Measurements from ENCODE around the gene HSPA4. TPM values are rescaled to one million over a fixed set of nuclear protein-coding genes. Genes with fewer than 3 reads are reported as not detected.

Gene HSPA4
- total and polyA plus RNA-seq, 2 donors (not counting 3 experiments of a cell fraction or from before 2014, with no cell fraction given): 11.2 to 161 TPM

DNA sequence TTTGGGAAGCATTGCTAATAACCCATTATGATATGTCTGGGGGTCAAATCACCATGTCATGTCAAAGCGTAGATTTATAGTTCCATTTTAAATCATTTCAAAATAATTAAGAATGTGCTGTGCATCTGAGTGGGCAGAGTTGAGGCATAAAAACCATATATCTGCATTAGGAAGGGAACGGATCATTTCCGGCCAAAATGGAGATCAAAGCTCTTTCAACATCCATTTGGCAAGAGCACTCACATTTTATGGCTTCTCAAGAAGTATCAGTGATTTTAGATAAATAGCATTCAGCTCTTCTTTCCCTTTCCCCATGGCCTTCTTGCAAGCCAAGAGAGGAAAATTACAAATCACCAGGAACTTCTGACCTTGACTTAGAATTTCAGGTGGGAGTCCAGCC, 89.9 kb downstream of the HSPA4 start:
- Histone ChIP-seq H3K9me1 (replicated peaks; ENCODE audit: control insufficient read depth, extremely low read depth, insufficient read depth, low read length) (no peaks in the 10 kb centered on the region), H4K20me1 (replicated peaks; ENCODE audit: control insufficient read depth, extremely low read depth, insufficient read depth, low read length) (no peaks in the 10 kb centered on the region), H3K9me3 (replicated peaks; ENCODE audit: control insufficient read depth, insufficient read depth, low read length) (no peaks in the 10 kb centered on the region), H3K27ac (ENCODE audit: insufficient read depth, low read depth, low read length) (no peak overlapping the region), H3K9ac (replicated peaks; ENCODE audit: extremely low read depth, insufficient read depth, low read length) (no peak overlapping the region), H2AFZ (ENCODE audit: low read depth, low read length) (no peak overlapping the region), H3K4me2 (ENCODE audit: insufficient read depth, low read length) (no peak overlapping the region), H3K4me3 (replicated peaks in 1 of 3; ENCODE audit: insufficient read depth in 1 of 3, low read depth in 1 of 3, low read length in 3 of 3) (no peak overlapping the region), H3K4me1 (ENCODE audit: control insufficient read depth, extremely low read depth, insufficient read depth, low read length) (no peaks in the 10 kb centered on the region), H3K36me3 (ENCODE audit: control insufficient read depth in 2 of 2, extremely low read depth in 1 of 2, insufficient read depth in 2 of 2, low read length in 2 of 2) (no peaks in the 10 kb centered on the region), H3K27me3 (ENCODE audit: control insufficient read depth in 2 of 2, insufficient read depth in 2 of 2, low read length in 2 of 2) (no peaks in the 10 kb centered on the region), H3K79me2 (ENCODE audit: control insufficient read depth, insufficient read depth, low read length) (no peaks in the 10 kb centered on the region)
- no peak for DNase-seq (ENCODE audit: low read depth, low spot score)
- POLR2A ChIA-PET: no interaction called here
- no TSS peak for BruUV-seq (replicated peaks)
- CTCF ChIA-PET: no interaction called here
- intact Hi-C loops (cut with micrococcal nuclease): no loop called here
- dilution Hi-C loops (cut with MboI; ENCODE audit: extremely low pct_ligation_motif_present, low sequenced_read_pairs): no loop called here
- FAIRE-seq: no peak
- TF ChIP-seq POLR2A (IDR thresholded peaks at IDR 0.05; ENCODE audit: low read depth, low read length) (no peak), MYC (IDR thresholded peaks at IDR 0.05; ENCODE audit: low read depth, low read length) (no peak), JUN (IDR thresholded peaks at IDR 0.05; ENCODE audit: borderline replicate concordance, insufficient read depth, insufficient read length, low read depth) (no peak), FOS (IDR thresholded peaks at IDR 0.05; ENCODE audit: borderline replicate concordance, insufficient read depth, low read length) (no peak), GATA2 (IDR thresholded peaks at IDR 0.05; ENCODE audit: insufficient read depth, insufficient read length, low read depth, low read length) (no peak), EZH2 (IDR thresholded peaks at IDR 0.05; ENCODE audit: borderline replicate concordance, low read depth, low read length, severe bottlenecking) (no peak), POLR2AphosphoS5 (IDR thresholded peaks at IDR 0.05; ENCODE audit: insufficient read depth, low read depth, low read length) (no peak)
- TF ChIP-seq, protein P1, sequence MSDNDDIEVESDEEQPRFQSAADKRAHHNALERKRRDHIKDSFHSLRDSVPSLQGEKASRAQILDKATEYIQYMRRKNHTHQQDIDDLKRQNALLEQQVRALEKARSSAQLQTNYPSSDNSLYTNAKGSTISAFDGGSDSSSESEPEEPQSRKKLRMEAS (IDR thresholded peaks at IDR 0.05; ENCODE audit: insufficient read depth, insufficient read length): no peak
- TF ChIP-seq, protein P2, sequence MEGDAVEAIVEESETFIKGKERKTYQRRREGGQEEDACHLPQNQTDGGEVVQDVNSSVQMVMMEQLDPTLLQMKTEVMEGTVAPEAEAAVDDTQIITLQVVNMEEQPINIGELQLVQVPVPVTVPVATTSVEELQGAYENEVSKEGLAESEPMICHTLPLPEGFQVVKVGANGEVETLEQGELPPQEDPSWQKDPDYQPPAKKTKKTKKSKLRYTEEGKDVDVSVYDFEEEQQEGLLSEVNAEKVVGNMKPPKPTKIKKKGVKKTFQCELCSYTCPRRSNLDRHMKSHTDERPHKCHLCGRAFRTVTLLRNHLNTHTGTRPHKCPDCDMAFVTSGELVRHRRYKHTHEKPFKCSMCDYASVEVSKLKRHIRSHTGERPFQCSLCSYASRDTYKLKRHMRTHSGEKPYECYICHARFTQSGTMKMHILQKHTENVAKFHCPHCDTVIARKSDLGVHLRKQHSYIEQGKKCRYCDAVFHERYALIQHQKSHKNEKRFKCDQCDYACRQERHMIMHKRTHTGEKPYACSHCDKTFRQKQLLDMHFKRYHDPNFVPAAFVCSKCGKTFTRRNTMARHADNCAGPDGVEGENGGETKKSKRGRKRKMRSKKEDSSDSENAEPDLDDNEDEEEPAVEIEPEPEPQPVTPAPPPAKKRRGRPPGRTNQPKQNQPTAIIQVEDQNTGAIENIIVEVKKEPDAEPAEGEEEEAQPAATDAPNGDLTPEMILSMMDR (IDR thresholded peaks at IDR 0.05; ENCODE audit: extremely low read depth in 1 of 2, insufficient read depth in 1 of 2, low read depth in 1 of 2, low read length in 2 of 2): no peak
